Measurements from ENCODE around the gene COMMD1.
"Not testable (repeated sequence)": the region's sequence is repeated elsewhere in the genome, so short reads cannot be mapped to it uniquely, and the experiment has no call there.

Gene COMMD1

DNA sequence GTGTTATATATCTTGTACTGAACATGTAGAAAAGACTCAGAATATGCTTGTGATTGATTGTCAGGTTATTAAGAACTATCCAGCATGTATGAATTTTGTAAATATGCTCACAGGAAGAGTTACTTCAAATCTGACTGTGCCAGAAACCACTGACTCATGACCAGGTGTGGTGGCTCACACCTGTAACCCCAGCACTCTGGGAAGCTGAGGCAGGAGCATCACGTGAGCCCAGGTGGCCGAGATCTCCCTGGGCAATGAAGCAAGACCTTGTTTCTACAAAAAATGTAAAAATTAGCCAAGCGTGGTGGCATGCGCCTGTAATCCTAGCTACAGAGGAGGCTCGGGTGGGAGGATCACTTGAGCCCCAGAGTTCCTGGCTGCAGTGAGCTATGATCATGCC is 126.6 kb downstream of the COMMD1 start:
- DNase-seq: no peak

DNA sequence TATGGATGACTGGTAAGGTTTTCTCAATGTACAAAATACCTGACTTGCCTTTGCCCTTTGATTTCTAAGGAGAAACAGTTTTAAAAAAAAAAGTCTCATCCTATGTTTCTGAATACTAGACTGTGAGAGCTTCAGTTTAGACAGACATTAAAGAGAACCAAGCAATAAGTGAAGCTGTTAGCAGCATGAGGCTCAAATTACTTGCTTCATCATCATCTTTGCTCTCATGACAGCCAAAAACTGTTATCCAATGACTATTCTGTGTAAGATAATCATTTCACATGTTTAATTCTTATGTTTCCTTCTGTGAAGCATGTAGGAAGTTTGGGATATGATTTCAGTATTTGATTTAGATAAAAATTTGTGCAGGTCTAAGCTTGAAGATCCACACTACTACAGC is 129.2 kb downstream of the COMMD1 start:
- DNase-seq: no peak

DNA sequence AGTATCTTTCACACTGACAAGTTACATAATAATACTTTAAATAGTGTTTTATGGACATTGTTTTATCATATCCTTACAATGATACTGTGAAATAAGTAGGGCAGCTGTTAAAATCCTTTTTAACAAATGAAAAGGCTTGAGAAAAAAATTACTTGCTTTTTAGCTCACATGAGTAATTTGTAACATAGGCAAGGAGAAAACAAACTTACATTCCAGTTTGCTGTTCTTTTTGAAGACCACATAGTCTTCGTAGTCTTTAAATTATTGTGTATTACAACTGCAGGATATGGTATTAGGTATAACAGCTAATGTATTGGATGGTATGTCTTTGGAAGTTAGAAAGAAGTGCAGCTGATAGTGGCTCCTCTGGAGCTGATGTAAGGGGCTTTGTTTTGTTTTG is 130.8 kb downstream of the COMMD1 start:
- DNase-seq: no peak

DNA sequence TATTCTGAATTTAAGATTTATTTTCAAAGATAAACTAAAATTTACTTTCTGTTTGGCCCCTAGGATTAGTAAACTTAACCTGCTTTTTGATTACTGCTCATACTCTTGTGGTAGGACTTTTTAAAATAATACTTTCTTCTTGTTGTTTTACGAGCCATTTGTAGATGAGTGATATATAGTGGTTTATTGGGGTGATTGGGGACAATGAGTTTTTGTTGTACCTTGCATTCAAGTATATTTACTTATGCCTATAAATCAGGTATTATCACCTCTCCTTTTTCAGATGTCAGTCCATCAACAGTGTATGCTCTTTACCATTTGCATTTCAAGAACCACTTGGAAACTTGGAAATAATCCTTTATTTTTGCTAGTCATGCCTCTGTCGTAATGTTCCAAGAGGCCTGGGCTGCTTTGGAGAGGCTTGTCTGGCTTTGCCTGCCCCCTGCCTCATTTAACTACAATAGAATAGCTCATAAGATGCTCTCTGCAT is 131.3 kb downstream of the COMMD1 start:
- no peak for DNase-seq

DNA sequence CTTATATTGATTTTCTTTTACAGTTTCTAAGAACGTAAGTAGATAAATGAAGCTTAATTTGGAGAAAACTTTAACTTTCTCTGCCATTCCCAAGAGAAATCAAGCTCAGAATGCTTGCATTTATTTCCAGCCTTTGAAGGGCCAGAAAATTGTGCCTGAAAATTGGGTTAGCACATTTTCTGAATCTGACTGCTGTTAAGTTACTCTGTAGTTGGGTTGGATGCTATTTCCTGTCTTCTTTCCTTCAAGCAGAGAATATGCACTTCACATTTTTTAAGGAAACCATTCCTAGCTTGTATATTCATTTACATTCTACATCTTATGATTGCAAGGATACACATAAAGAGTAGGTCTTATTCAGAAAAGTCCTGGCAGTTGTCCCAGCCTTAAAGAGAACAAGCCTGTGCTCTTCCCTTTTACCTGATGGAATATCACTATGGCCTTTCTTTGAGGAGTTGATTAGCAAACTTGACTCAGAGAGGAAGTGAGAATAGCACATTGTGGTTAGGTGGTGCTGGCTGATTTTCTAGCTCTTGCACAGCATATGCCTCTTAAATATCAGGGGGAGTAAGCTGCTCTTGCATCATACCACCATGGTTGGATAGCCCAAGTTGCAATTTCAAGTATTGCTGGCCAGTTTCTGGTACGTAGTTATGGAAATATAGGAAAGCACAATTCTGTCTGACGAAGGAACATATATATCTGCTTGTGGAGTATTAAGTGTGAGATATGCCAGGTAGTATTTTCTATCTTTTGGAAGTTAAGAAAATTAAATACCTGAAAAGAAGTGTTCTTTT is 133.7 kb downstream of the COMMD1 start:
- no peak for DNase-seq

DNA sequence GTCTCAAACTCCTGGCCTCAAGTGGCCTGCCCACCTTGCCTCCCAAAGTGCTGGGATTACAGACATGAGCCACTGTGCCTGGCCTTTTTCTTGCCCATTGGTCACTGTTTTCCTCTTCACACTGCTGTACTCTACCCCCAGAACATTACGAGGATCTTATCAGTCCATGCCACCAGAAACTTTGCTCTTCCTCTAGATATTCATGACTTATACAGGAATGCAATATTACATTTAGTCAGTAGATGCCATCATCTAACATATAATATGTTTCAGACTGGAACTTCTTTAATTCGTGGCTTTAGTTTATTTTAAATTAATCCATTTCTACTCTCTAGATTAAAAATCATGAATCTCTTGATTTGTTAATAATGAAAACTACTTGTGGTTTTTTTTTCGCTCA is 135.5 kb downstream of the COMMD1 start:
- no peak for DNase-seq

DNA sequence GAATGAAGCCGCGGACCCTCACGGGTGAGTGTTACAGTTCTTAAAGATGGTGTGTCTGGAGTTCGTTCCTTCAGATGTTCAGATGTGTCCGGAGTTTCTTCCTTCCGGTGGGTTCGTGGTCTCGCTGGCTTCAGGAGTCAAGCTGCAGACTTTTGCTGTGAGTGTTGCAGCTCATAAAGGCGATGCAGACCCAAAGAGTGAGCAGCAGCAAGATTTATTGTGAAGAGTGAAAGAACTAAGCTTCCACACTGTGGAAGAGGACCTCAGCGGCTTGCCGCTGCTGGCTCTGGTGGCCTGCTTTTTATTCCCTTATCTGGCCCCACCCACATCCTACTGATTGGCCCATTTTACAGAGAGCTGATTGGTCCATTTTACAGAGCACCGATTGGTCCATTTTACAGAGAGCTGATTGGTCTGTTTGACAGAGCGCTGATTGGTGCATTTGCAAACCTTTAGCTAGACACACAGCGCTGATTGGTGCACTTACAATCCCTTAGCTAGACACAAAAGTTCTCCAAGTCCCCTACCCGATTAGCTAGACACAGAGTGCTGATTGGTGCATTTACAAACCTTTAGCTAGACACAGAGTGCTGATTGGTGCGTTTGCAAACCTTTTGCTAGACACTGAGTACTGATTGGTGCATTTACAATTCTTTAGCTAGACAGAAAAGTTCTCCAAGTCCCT is 136.4 kb downstream of the COMMD1 start:
- DNase-seq: not testable (repeated sequence)

DNA sequence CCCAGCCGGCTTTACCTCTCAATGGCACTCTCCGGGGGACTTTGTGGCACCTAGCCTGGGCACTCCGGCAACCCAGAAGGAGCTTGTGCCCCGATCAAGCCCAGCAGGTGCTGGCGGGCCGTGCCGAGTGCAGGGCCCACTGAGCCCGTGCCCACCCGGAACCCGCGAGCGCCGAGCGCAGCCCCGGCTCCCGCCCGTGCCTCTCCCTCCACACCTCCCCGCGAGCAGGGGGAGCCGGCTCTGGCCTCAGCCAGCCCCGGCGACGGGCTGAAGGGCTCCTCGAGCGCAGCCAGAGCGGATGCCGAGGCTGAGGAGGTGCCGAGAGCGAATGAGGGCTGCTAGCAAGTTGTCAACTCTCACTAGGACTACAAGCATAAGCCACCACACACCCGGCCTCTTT is 136.9 kb downstream of the COMMD1 start:
- no peak for DNase-seq

DNA sequence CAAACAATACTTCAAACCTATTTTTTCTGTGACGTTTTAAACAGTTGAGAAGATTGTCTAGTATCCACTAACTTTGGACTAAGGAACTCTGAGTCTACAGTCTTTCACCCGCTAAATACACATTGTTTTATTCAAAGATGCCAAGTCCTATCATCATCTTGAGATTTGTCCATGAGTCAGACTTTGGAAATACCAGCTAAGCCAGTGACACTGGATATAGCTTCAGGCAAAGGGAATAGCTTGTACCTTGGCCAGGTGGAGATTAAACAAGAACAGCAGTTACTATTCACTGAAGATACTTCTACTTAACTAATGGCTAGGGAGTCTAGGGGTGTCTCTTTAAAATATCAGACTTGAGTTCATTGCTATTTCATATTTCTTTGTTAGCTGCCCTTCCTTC is 137.5 kb downstream of the COMMD1 start:
- DNase-seq: no peak

DNA sequence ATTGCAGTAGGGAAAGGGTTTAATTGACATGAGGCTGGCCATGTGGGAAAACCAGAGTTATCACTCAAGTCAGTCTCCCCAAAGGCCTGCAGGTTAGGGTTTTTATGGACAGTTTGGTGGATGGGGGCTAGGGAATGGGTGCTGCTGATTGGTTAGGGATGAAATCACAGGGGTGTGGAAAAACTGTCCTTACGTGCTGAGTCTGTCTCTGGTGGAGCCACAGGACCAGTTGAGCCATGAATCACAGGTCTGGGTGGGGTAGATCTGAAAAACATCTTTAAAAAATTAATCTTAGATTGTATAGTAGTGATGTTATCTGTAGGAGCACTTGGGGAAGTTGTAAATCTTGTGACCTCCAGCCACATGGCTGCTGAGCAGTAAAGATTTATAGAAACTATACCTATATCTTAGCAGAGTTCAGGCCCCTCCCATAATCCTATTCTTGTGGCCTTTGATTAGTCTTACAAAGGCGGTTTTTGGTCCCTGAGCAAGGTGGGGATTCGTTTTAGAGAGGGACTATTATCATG is 139.6 kb downstream of the COMMD1 start:
- DNase-seq: no peak

DNA sequence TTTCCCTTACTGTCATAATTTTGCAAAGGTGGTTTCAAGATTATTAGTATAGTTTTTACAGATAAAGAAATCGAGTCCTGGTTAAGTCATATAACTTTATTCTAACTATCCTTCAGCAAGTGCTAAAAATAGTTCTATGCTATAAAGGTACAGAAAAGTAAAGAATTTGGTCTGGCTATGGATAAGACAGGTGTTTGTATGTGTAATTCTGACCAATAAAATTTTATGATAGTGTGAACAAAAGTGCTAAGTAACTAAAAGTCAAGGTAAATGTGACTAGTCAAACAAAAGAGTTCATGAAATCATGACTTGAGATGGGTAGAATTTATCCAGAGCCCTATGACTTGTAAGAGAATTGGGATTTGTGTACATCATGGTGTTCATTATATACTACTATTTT is 140.7 kb downstream of the COMMD1 start:
- no peak for DNase-seq

DNA sequence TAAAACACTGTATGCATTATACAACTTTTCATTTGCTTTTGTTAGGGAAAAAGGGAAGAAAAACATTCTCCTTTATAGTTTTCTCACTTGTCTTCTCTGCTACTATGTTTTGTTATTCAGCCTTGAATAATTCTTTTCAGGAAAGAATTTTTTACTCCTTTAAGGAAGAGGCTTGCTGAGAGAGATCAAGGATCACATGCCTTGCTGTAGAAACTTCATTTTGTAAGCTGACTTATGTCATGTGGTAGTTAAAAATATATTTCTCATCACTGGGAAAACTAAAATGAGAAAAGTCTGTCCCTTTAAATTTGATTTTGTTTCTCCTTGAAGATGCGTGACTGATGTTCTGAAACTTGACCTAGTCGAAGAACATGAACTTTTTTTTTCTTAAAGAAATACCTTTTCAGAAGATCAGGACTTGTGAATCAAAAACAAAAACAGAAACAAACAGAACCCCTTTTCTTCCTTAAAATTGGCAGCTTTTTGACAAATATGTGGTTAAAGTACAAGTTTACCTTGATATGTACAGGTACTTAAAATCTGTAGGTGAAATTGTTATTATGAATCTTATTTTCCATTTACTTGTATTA is 145.1 kb downstream of the COMMD1 start:
- no peak for DNase-seq

DNA sequence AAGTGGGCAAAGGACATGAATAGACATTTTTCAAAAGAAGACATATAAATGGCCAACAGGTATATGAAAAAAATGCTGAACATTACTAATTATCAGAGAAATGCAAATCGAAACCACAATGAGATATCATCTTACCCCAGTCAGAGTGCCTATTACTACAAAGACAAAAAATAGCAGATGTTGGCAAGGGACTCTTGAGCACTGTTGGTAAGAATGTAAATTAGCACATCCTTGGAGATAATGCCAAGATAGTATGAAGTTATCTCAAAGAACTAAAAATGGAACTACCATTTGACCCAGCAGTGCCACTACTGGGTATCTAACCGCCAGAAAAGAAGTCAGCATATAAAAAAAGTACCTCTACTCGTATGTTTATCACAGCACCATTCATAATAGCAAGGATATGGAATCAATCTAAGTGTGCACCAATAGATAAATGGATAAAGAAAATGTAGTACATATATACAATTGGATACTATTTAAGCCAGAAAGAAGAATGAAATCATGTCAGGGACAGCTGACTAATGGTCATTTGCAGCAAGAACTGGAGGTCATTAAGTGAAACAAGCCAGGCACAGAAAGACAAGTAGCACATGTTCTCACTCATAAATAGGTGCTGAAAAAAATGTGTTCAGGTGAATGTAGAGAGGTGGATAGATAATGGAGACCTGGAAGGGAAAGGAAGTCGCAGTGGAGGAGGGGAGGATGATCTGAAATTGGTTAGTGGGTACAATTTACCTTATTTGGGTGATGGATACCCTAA is 148.7 kb downstream of the COMMD1 start:
- DNase-seq: no peak

DNA sequence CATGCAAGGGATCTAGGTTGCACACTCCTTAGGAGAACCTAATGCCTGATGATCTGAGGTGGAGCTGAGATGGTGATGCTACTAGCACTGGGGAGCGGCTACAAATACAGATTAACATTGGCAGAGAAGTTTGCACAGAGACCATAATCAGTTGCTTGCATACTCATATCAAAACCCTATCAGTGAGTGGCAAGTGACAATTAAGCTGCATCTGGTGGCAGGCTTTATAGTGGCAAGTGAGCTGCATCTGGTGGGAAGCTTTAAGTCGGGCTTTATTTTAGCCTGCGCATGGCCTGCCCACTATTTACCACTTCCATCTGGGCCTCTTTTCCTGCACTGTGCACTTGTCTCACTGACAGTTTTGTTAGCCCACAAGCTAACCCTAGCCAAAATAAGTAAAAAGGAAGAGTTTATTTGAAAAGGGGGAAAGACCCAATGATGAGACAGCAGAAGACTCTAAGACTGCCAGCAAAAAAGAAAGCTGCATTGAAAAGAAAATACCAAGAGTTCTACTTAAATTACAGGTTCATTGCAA is 149.5 kb downstream of the COMMD1 start:
- DNase-seq: no peak

DNA sequence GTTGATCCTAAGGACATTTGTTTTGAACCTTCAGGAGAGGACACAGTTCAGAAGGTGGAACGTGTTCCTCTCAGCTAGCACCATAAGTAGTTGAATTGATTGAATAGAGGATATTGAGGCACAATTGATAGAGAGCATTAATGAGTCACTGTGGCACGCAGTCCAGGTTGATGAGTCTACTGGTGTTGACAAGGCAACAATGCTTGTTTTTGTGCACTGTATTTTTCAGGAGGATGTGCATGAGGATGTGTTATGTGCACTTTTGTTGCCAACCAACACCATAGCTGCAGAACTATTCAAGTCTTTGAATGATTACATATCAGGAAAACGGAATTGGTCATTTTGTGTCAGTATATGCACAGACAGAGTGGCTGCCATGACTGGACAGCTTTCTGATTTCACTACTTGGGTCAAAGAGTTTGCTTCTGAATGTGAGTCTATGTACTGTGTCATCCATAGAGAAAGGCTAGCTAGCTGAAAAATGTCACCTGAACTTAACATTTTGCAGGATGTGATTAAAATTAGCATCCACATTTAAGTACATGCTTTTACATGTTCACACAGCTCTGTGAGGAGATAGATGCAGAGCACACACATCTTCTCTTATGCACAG is 150.4 kb downstream of the COMMD1 start:
- no peak for DNase-seq

DNA sequence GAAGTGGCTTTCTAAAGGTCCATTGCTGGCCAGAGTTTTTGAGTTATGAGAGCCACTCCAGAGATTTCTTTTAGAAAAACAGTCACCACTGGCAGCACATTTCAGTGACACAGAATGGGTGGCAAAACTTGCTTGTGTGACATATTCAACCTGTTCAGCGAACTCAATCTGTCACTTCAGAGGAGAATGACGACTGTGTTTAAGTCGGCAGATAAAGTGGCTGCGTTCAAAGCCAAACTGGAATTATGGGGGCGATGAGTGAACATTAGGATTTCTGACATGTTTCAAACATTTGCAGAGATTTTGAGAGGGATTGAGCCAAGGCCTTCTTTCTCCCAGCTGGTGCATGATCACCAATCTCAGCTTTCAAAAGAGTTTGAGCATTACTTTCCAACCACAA is 150.9 kb downstream of the COMMD1 start:
- DNase-seq: no peak

DNA sequence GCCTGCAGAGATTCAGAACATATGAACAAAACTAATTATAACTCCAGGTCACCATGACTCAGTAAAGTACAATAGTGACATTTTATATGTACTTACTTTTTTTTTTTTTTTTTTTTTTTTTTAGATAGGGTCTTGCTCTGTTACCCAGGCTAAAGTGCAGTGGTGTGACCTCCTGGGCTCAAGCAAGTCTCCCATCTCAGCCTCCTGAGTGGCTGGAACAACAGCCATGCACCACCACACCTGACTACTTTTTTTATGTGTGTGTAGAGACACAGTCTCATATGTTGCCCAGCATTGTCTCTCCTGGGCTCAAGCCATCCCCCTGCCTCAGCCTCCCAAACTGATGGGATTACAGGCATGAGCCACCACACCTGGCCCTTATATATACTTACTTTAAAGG is 159.8 kb downstream of the COMMD1 start:
- DNase-seq: no peak

DNA sequence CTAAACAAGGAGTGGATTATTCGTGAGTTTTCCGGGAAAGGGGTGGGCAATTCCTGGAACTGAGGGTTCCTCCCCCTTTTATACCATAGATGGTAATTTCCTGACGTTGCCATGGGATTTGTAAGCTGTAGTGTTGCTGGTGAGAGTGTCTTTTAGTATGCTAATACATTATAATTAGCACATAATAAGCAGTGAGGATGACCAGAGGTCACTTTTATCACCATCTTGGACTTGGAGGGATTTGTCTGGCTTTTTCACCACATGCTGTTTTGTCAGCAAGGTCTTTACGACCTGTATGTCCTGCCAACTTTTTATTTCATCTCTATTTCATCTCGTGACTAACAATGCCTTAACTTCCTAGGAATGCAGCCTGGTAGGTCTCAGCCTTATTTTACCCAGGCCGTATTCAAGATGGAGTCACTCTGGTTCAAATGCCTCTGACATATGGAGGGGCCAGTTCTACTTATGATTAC is 165.7 kb downstream of the COMMD1 start:
- DNase-seq: no peak

DNA sequence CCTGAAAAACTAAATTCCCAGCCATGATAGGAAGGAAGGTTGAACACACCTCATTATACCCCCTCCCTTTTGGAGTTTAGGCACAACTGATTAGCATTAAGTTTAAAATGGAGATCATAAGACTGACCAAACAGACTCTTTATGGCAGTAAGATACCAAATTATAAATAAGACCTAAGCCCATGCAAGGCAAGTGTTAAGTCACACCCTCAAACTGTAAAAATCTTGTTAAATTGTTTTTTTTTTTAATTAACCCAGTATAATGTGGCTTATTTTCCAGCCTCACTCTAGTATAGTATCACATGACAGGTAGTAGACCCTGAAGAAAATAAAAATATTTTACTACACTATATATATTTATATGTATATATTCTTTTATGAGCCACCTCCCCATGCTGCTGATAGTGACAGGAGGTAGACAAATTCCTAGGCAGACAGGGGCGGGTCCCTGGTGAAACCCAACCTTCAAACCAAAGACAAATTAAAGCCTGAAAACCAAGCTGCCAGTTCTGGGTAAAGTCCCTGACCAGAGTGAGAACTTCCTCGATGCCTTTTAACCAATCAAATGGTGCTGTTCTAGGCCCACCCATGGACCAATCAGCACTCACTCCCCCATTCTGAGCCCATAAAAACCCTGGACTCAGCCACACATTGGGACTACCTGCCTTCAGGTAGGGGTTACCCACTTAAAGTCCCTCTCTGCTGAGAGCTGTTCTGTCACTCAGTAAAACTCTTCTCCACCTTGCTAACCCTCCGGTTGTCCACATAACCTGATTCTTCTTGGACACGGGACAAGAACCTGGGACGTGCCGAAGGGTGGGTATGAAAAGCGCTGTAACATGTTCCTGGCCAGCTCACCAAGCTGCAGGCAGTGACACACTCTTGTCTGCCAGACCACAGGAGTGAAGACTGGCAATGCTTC is 166.5 kb downstream of the COMMD1 start:
- no peak for DNase-seq

DNA sequence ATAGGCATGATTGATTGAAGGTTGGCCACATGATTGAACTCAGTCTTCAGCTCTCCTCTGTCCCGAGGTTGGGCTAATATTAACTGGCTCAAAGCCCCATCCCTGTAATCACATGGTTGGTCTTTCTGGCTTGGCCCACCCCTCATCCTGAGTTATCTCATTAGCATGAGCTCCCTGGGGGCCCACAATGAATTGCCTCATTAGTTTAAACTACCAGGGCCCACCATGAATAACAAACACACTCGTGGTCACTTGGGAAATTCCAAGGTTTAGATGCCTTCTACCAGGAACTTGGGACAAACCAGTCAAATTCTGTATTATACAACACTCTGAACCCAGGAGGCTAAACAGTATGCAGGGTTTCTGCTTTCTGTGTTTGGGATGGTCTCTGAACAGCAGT is 168.8 kb downstream of the COMMD1 start:
- DNase-seq: no peak

Measured in activated CD8-positive, alpha-beta memory T cell treated with anti-CD3 and anti-CD28 coated beads, Interleukin-2, amount 50 U/mL, for 48 hours (primary cell).